ENCODE results near the gene NKIRAS2.

Gene NKIRAS2

DNA sequence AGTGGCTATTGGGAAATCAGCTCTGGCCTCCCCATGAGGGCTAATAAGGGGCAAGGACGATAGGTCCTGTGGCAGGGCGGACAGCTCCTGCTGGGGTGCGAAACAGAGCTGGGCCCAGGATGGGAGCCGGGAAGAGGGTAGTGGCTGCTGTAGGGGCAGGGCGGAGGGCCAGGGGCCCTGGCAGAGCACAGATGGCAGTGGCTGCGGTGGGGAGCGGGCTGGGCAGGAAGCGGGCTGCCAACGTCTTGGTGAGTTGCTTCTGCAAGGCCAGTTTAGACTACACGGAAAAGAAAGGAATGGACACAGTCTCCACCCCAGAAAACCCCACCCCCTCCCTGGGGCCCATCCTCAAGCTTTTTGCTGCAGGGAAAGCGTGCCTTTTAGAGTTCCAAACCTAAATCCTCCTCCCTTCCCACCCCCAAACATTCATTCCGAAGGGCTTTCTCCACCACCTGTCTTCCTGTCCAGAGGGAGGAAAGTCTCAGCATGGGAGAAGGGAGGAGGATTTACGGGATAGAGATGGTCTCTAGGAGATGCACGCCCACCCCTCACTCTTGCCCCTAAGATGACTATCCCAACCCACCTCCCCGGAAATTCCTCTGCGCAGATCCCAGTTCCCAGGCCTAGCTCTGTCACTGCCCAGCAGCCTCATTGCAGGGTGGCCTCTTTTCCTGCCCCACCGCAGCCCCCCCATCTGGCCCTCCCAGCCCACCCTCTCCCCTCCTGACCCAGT lies 7.1 kb downstream of the NKIRAS2 start:
- DNase-seq (ENCODE audit: low spot score), result peak; percentile 13

GRCh38 chr17:42027590-42027889 lies 7.7 kb downstream of the NKIRAS2 start:
- DNase-seq (ENCODE audit: low spot score), result no peak

DNA sequence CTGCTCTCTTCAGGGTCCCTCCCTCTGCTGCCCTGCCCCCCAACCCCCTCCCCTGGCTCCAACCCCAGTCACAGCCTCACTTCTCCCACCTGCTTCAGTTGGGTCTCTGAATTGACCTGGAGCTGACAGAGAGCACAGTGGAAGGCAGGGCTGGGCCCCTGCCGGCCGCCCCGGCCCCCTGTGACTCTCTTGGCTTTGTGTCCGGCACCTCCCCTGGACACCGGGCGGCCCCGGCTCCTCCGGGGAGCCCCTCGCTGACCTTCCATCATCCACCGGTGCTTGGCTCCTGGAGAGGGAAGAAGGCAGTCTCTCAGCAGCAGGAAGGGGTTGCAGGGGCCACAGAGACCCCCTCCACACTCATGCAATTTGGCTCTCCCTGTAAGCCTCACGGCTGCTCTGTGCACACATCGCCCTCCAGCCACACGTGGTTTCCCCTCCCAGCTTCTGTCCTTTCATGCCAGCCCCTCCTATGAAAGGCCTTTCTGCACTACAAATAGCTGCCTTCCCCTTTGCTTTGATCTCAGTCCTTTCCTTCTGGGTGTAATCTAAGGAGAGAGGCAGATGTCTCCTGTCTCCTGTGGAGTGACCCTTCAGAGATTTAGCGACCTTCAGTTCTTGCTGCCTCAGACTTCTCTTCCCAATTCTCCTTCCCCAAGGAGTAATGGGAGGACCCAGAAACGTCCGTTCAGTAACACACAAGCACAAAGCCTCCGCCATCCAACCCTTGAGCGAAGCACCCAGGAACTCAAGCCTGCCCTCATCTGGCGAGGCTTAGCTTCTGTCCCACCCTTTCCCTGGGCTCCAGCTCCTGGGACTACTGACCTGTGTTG lies 8.3 kb downstream of the NKIRAS2 start:
- peak; percentile 12 for DNase-seq (ENCODE audit: low spot score)

GRCh38 chr17:42028791-42029127 lies 8.9 kb downstream of the NKIRAS2 start:
- DNase-seq (ENCODE audit: low spot score), result no peak

- no peak for DNase-seq (ENCODE audit: low spot score)
These were observed 11.7 kb downstream of the NKIRAS2 start for GRCh38 chr17:42031584-42031983.

- no peak for DNase-seq (ENCODE audit: low spot score)
These were observed 14.2 kb downstream of the NKIRAS2 start for GRCh38 chr17:42034059-42034458.

DNA sequence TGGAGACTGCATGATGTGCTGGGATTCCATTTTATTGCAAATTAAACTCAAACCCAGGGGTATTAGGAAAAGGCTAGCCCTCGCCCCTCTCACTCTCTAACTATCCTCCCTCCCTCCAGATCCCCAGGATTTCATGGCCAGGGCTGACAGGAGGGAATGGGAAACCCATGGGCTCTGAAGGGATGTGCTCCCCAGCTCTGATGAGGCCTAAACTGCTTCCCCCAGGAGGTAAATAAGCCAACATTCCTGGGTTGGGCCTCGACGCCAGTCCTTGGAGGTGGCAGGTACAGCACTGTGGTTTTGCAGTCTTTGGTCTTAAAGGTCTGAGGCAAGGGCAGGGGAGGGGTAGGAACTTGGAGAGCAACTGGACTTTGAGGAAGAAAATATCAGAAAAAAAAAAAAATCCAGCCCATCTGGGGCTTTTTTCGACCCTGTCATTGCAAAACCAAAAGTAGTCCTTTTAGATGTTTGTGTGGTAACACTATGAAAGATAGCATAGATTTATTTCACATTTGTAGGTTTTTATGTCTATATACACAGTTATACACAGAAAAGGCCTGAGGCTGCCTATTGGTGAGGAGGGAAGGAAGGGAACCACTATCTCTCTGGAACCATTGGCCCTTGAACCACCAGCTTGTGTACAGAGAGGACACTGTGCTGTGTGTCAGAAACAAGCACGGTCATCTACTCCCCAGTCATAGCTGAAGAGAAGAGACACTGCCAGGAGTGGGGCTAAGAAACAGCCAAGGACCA lies 18.5 kb downstream of the NKIRAS2 start:
- DNase-seq (ENCODE audit: low spot score), result no peak

GRCh38 chr17:42039794-42040763 lies 20.2 kb downstream of the NKIRAS2 start:
- DNase-seq (ENCODE audit: low spot score), result no peak

DNA sequence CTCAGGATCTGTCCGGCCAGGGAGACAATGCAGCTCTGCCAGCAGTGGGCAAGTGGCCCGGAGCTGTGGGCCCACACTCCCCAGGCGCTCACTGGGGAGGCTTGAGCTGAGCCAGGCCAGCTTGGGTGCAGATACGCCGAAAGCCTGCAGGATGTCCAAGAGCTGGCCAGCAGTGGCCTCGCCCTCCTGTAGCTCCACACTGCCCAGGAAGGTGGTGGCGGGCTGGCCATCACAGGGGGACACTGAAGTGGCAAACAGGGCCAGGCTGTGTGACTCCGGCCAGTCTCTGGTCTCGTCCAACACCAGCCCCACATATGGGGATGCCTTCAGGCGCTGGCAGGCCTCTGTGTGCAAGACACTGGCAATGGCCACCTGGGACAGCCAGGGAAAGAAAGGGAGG lies 20.9 kb downstream of the NKIRAS2 start:
- DNase-seq (ENCODE audit: low spot score), result no peak

DNA sequence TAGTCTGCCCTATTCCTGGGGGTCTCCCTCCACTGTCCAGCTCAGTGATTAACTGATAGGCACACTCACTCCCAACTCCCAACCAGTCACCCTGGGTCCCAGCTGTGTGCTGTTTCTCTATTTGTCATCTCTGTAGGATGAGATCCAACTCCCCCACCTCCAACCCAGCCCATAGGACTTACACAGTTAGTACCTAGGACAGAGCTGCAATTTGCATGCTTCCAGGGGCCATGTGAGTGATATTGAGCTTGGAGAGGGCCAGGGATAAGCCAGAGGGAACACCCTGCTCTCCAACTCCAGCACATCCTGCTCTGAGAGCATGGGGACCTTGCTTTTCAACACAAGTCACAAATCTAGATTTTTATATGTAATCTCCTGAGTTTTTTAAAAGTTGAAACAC lies 21.7 kb downstream of the NKIRAS2 start:
- DNase-seq (ENCODE audit: low spot score), result no peak

DNA sequence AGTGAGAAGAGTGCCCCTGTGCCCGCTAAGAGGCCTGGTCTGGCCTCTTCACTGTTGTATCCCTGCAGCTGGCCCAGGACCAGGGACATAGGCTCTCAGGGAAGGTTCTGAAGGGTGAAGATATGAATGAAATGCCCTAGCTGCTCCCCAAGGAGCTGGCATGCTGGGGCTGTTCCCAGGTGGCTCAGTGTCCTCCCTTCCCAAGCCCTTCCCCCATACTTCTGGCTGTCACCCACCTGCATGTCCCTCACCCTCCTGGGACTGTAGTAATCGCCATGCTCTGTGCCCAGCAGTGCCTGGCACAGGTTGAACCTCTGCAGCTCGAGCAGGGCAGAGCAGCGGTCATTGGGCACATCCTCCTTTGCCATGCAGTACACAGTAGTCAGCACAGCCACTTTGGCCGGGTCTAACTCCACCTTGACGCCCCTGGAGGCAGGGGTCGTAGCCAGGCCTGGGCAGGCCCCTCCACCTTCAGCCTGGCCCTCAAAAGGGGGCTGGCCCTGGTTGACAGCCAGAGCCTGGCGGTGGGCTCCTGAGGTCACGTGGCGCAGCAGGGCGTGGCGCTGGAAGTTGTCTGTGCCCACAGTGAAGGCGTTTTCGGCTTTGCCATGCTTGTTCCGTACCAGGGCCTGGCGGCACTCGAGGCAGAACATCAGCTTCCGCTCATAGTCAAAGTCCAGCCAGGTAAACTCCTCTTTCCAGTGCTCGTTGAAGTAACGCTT lies 22.9 kb downstream of the NKIRAS2 start:
- DNase-seq (ENCODE audit: low spot score), result no peak

DNA sequence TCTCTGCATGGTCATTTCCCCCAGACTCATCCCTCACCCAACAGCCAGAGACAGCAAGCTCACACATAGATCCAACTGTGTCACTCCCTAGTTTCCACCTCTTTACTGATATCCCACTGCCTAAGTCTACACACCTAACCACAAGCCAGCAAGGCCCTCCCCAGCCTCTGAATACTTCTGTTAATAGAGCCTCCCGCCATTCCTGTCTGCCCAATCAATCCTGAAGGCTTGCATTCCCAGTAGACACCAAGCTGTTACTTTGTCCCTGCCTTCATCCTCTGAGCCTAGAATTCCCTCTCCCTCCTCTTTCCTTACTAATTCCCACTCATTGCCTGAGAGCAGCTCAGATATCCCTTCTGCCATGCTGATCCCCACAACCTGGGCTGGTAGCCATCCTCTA lies 25.8 kb downstream of the NKIRAS2 start:
- no peak for DNase-seq (ENCODE audit: low spot score)

DNA sequence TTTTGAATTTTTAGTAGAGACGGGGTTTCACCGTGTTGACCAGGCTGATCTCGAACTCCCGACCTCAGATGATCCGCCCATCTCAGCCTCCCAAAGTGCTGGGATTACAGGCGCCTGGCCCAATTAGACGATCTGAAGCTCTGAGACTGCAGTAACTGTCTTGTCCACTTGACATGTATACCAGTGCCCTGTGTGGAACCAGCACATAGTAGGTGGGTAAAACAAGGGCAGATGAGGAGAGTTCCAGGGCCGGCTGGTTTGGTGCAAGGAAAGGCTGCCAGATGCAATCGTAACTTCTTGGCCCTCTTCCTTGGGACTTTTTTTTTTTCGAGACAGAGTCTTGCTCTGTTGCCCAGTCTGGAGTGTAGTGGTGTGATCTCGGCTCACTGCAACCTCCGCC lies 27.5 kb downstream of the NKIRAS2 start:
- no peak for DNase-seq (ENCODE audit: low spot score)

GRCh38 chr17:42049834-42050392 lies 30.0 kb downstream of the NKIRAS2 start:
- DNase-seq (ENCODE audit: low spot score), result no peak

DNA sequence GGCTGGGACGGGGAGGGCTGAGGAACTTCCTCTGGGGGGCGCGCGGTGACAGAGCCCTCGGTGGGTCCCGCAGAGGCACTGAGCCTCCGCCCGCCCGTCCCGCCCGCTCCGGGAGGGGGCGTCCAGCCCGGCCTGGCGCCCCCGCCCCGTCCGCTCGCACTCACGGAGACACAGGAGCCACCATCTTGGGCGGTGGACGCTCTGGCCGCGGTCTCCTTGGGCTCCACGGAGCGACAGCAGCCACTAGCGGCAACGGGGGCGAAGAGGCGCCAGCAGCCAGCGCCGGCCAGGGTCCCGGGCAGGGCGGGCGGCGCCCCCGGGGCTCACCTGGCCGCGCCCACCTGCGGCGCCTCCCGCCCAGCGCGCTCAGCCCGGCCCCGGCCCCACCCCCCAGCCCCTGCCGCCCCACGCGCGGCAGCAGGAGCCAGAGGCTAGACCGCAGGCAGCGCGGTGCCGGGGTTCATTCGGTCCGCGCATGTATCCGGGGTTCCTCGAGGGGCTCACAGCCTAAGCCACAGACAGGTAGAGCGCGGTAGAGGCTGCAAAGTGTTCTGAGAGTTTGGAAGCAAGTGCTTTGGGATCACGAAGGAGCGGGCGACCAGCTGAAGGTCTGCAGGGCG lies 30.6 kb downstream of the NKIRAS2 start, which contains the start of gene C17orf113:
Gene C17orf113 (minus strand): TSS at position 209 of the 620 bp plus-strand sequence. CDS start 7,225 bp downstream, outside the sequence.
- DNase-seq (ENCODE audit: low spot score), result peak; percentile 73

GRCh38 chr17:42051013-42051400 lies 31.1 kb downstream of the NKIRAS2 start:
- no peak for DNase-seq (ENCODE audit: low spot score)

GRCh38 chr17:42051645-42052044 lies 31.8 kb downstream of the NKIRAS2 start:
- DNase-seq (ENCODE audit: low spot score), result no peak

DNA sequence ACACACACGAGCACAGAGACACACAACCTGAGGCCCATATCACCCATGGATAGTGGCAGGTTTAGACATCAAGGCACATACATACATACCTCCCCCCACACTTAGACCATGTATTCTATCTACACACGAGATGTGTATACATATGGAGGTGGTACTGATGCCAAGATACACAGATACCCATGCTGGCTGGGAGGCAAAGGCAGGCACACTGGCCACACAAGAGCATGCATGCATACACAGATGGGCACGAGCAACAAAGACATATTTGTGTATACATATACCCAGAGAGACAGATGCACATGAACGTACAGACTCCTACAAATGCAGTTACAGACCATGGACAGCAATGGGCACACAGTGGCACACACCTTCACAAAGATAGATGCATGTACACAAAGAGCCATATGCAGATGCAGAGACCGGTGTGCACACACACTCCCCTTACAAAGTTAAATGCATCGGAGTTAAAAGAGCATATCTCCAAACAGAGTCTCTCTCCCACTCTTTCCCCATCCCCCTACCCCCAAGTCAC lies 32.5 kb downstream of the NKIRAS2 start:
- no peak for DNase-seq (ENCODE audit: low spot score)

- no peak for DNase-seq (ENCODE audit: low spot score)
These were observed 34.0 kb downstream of the NKIRAS2 start for GRCh38 chr17:42053731-42054500.

Data from AG08396 (cell line).